Neural cell (in vitro differentiated cells): ENCODE data around the gene SKIDA1. TPM values are rescaled to one million over a fixed set of nuclear protein-coding genes. Genes with fewer than 3 reads are reported as not detected.

Experiments
- H2AFZ ChIP-seq: fragments of 200-600, 300-800 bp; sonication (generic), shearing (Covaris generic); 2 replicates; pipeline ENCODE4 v1.6.0; 2014; ENCODE audit warnings: low read depth, mild to moderate bottlenecking, antibody characterized with exemption, low read length, moderate library complexity
- H3F3A ChIP-seq: fragments of 200-600 bp; shearing (Covaris generic); 2 replicates; pipeline ENCODE4 v1.6.1; 2016; ENCODE audit warnings: mild to moderate bottlenecking, moderate library complexity, mixed read lengths, antibody characterized with exemption, low read length; ENCODE audit not compliant: insufficient read depth, poor library complexity, severe bottlenecking
- H3K27ac ChIP-seq: fragments of 200-600, 300-800 bp; sonication (generic), shearing (Covaris generic); 2 replicates; pipeline ENCODE4 v1.5.1; 2014; ENCODE audit warnings: mild to moderate bottlenecking, low read length, moderate library complexity
- H3K27me3 ChIP-seq: fragments of 300-800, 200-600 bp; sonication (generic), shearing (Covaris generic); 2 replicates; pipeline ENCODE4 v1.6.0; 2014; ENCODE audit warnings: mild to moderate bottlenecking, low read depth, low read length, moderate library complexity; ENCODE audit not compliant: insufficient read depth
- H3K36me3 ChIP-seq: fragments of 300-800, 200-600 bp; sonication (generic), shearing (Covaris generic); 2 replicates; pipeline ENCODE4 v1.5.1; 2014; ENCODE audit warnings: mild to moderate bottlenecking, antibody characterized with exemption, low read length, moderate library complexity; ENCODE audit not compliant: insufficient read depth
- H3K4me2 ChIP-seq: fragments of 300-800, 200-600 bp; sonication (generic), shearing (Covaris generic); 2 replicates; pipeline ENCODE4 v1.6.0; 2014; ENCODE audit warnings: mild to moderate bottlenecking, low read length
- H3K4me3 ChIP-seq: fragments of 300-800, 200-600 bp; sonication (generic), shearing (Covaris generic); 2 replicates; pipeline ENCODE4 v1.5.1; 2014; ENCODE audit warnings: mild to moderate bottlenecking, low read length, moderate library complexity
- H3K79me2 ChIP-seq: fragments of 200-600 bp; shearing (Covaris generic); replicated peaks from 2 replicates; pipeline ENCODE4 v1.6.0; 2014; ENCODE audit warnings: mild to moderate bottlenecking, low read length, moderate library complexity; ENCODE audit not compliant: insufficient read depth
- H3K9ac ChIP-seq: fragments of 300-800, 200-600 bp; sonication (generic), shearing (Covaris generic); 2 replicates; pipeline ENCODE4 v1.6.1; 2016; ENCODE audit warnings: mild to moderate bottlenecking, low read length, mixed read lengths
- H3K9me2 ChIP-seq: fragments of 200-600 bp; shearing (Covaris generic); 2 replicates; pipeline ENCODE4 v1.6.1; 2016; ENCODE audit warnings: mild to moderate bottlenecking, low read length, mixed read lengths; ENCODE audit not compliant: insufficient read depth
- H3K9me3 ChIP-seq: fragments of 200-600, 300-800 bp; sonication (generic), shearing (Covaris generic); 2 replicates; pipeline ENCODE4 v1.6.1; 2016; ENCODE audit warnings: mild to moderate bottlenecking, mixed run types, low read length, moderate library complexity, mixed read lengths
- H4K20me1 ChIP-seq: fragments of 200-600 bp; shearing (Covaris generic); 2 replicates; pipeline ENCODE4 v1.6.1; 2016; ENCODE audit warnings: mild to moderate bottlenecking, mixed run types; ENCODE audit not compliant: insufficient read depth
- CTCF ChIP-seq: fragments of 450-650 bp; IDR thresholded peaks from 2 replicates; pipeline ENCODE4 v1.5.1; 2014; ENCODE audit warnings: antibody characterized with exemption, mild to moderate bottlenecking, moderate library complexity; ENCODE audit not compliant: poor library complexity, severe bottlenecking
- EP300 ChIP-seq: fragments of 450-650 bp; conservative IDR thresholded peaks from 2 replicates; pipeline ENCODE4 v1.6.1; 2014; ENCODE audit warnings: antibody characterized with exemption, mild to moderate bottlenecking, moderate library complexity; ENCODE audit not compliant: poor library complexity, severe bottlenecking
- EZH2 ChIP-seq: fragments of 200-600, 300-800 bp; shearing (Covaris generic), sonication (generic); IDR thresholded peaks from 2 replicates; pipeline ENCODE4 v1.6.1; 2014; ENCODE audit warnings: antibody characterized with exemption, low read length, borderline replicate concordance, mild to moderate bottlenecking; ENCODE audit not compliant: insufficient read depth, poor library complexity, severe bottlenecking
- MXI1 ChIP-seq: fragments of 450-650 bp; conservative IDR thresholded peaks from 2 replicates; pipeline ENCODE4 v1.6.1; 2014; ENCODE audit warnings: antibody characterized with exemption, mild to moderate bottlenecking; ENCODE audit not compliant: poor library complexity, severe bottlenecking
- POLR2AphosphoS5 ChIP-seq: IDR thresholded peaks from 2 replicates; pipeline ENCODE4 v1.6.1; 2012
- RAD21 ChIP-seq: fragments of 450-650 bp; conservative IDR thresholded peaks from 2 replicates; pipeline ENCODE4 v1.6.1; 2014; ENCODE audit warnings: antibody characterized with exemption, mild to moderate bottlenecking, moderate library complexity
- REST ChIP-seq: IDR thresholded peaks from 2 replicates; pipeline ENCODE4 v1.6.1; 2012; ENCODE audit warnings: borderline replicate concordance
- SMC3 ChIP-seq: fragments of 450-650 bp; conservative IDR thresholded peaks from 2 replicates; pipeline ENCODE4 v1.6.1; 2014; ENCODE audit warnings: antibody characterized with exemption, mild to moderate bottlenecking, moderate library complexity; ENCODE audit not compliant: poor library complexity
- TAF1 ChIP-seq: IDR thresholded peaks from 2 replicates; pipeline ENCODE4 v1.6.1; 2012; ENCODE audit warnings: low read depth
- polyA plus RNA-seq: library from polyadenylated mRNA; depleted of rRNA; stranded (reverse); fragments of >200 nt; gene quantifications from 2 replicates; pipeline ENCODE4 v1.2.3, GENCODE V29; 2014

The SKIDA1 gene
- polyA plus RNA-seq, 1 donor from 2014 or later, result 3.7 TPM

GRCh38 chr10:21503542-21503941 is 21.9 kb downstream of the SKIDA1 start:
- TF ChIP-seq CTCF (no peak), POLR2AphosphoS5 (no peak), TAF1 (no peak), EP300 (no peak), MXI1 (no peak), EZH2 (no peak), REST (no peak), SMC3 (no peak), RAD21 (no peak)
- H3K79me2 ChIP-seq, result peaks cover 81% of the 10 kb centered on the region
- no peaks in the 10 kb centered on the region for H3K36me3 ChIP-seq
- H3K4me3 ChIP-seq, result no peak overlapping the region
- H3F3A ChIP-seq, result no peaks in the 10 kb centered on the region
- H3K27ac ChIP-seq, result no peak overlapping the region
- H4K20me1 ChIP-seq, result no peaks in the 10 kb centered on the region
- H3K4me2 ChIP-seq, result no peak overlapping the region
- no peak overlapping the region for H2AFZ ChIP-seq
- H3K9me2 ChIP-seq, result no peaks in the 10 kb centered on the region
- H3K9ac ChIP-seq, result no peak overlapping the region
- H3K27me3 ChIP-seq, result peaks cover 66% of the 10 kb centered on the region
- no peaks in the 10 kb centered on the region for H3K9me3 ChIP-seq

DNA sequence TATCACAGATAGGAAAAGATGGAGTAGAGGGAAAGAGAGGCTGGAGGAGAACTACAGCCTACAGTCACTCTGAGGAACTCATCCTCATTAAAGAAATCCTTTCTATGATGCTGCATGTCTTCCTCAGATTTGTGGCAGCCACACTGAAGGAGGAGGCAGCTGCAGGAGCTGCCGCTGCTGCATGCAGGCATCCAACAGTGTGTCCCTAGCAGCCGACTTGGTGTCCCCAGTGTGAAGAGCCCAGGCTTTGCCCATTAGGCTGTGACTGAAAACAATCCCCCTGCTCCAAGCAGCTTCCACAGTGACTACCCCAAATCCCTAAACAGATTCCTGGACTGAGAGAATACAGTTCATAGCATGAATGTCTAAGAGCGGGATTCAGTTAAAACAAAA is 23.1 kb downstream of the SKIDA1 start:
- TF ChIP-seq POLR2AphosphoS5 (peak; percentile 40), CTCF (no peak), TAF1 (no peak), EP300 (no peak)
- Histone ChIP-seq H3K27me3 (peaks cover 63% of the 10 kb centered on the region), H2AFZ (no peak overlapping the region), H3K9me2 (no peaks in the 10 kb centered on the region), H3K4me2 (no peak overlapping the region), H4K20me1 (no peaks in the 10 kb centered on the region), H3K79me2 (peaks cover 83% of the 10 kb centered on the region), H3K9ac (no peak overlapping the region), H3K36me3 (no peaks in the 10 kb centered on the region), H3K27ac (no peak overlapping the region), H3K9me3 (no peaks in the 10 kb centered on the region), H3F3A (no peaks in the 10 kb centered on the region), H3K4me3 (no peak overlapping the region)
